Esophagus muscularis mucosa (tissue), 3 donors: ENCODE measurements around the gene ANKRD27.

Experiments
- CTCF ChIP-seq, 3 experiments: fragments of 200-600 bp in 2 of 3; fragments of 450-650 bp in 1 of 3; sonication (generic) in 2 of 3; IDR thresholded peaks; one replicate each; pipeline ENCODE4 v1.5.1; 2017 to 2019; ENCODE audit warnings: antibody characterized with exemption in 3 of 3, mild to moderate bottlenecking in 2 of 3, moderate library complexity in 1 of 3
- POLR2A ChIP-seq: fragments of 450-650 bp; IDR thresholded peaks from one replicate; pipeline ENCODE4 v1.6.1; 2017; ENCODE audit warnings: antibody characterized with exemption, moderate library complexity, mild to moderate bottlenecking, low read depth
- POLR2AphosphoS5 ChIP-seq, 2 donors: sonication (generic); formaldehyde crosslinking; IDR thresholded peaks; one replicate each; pipeline ENCODE4 v1.6.1; 2017; ENCODE audit warnings: antibody characterized with exemption in 2 of 2

- TF ChIP-seq CTCF (IDR thresholded peaks at IDR 0.05) (no peak), POLR2A (no peak), POLR2AphosphoS5 (IDR thresholded peaks at IDR 0.05) (no peak)
These were observed 50.6 kb downstream of the ANKRD27 start for GRCh38 chr19:32624410-32624809.
